NCI-H1417 treated with DMSO at 0.1 percent for 48 hours (cell line): ENCODE results near the gene TECTA.
"Not testable (repeated sequence)": the region's sequence is repeated elsewhere in the genome, so short reads cannot be mapped to it uniquely, and the experiment has no call there.

ENCODE experiments used
- DNase-seq: peaks from one replicate; lab custom pipeline; 2025; lab: John Stamatoyannopoulos, UW

The TECTA gene

GRCh38 chr11:121129362-121130340 is 28.6 kb downstream of the TECTA start:
- no peak for DNase-seq

DNA sequence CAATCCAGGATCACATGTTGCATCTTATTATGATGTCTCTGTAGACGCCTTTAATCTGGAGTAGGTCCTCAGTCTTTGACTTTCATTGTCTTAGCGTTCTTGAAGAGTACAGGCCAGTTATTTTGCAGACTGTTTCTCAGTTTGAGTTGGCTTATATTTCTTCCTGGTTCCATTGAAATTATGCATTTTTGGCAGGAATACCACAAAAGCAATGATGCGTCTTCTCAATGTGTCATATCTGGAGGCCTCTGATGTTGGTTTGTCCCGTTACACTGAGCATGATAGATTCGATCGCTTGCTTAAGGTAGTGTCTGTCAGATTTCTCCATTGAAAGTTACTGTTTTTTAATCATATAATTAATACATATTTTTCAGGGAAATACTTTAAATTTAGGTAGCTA is 30.6 kb downstream of the TECTA start:
- DNase-seq, result no peak

DNA sequence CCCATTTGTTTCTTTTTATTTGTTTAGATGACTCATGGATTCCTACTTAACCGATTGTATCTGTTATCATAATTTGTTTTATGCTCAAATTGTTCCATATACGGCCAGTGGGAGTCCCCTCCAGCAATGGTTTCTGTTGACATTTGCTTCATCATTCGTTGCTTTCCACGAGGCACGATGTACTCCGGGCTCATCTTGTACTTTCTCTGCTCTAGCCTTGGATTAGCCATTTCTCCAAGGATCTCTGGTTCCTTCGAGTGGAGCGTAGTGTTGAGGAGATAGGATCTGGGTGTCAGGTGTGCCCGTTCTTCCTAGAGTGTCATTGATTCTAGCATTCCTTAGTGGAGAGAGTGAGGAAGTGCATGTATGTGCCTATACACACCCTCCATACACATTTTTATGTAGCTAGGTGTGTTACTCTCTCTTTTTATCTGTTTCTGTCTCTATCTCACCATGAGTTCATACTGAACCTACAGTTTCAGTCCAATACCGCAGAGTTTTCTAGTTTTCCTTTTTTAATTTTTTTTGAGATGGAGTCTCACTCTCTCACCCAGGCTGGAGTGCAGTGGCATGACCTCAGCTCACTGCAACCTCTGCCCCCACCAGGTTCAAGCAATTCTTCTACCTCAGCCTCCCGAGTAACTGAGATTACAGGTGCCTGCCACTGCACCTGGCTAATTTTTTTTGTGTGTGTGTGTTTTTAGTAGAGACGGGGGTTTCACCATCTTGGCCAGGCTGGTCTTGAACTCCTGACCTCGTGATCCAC is 31.4 kb downstream of the TECTA start:
- DNase-seq, result no peak

- no peak for DNase-seq
Observed at GRCh38 chr11:121134741-121135312, 33.8 kb downstream of the TECTA start.

DNA sequence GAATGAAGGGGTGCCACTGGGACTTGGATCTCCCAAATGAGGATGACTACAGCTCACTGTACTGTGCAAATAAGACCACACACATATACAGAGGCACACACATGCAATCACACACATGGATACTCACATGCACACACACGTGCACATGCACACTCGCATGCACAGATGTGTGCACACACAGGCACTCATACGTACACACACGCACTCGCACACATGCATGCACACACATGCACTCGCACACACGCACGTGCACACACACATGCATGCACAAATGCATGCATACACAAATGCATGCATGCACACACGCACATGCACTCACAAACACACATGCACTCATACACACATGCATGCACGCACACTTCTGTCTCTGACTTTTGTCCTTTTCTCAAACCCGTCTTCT is 36.0 kb downstream of the TECTA start:
- DNase-seq, result no peak

- no peak for DNase-seq
Observed at GRCh38 chr11:121138259-121138658, 37.2 kb downstream of the TECTA start.

- no peak for DNase-seq
Observed at GRCh38 chr11:121140369-121140768, 39.3 kb downstream of the TECTA start.

DNA sequence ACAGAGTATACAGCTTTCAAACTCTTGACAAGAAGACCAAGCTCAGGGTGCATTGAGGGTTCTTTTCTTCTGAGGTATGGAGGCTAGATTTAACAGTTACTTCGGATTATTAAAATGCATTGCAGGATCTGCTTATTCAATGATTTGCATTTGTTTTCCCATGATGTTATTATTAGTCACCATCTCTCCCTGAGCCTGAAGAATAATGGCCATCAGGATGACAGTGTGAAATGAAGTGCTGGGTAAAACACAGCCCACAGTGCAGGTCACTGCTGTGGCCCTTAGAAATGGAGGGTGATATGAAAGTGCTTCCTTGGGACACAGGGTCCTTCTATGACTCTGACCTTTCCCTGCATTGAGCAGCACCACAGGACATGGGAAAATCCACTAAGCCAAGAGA is 40.0 kb downstream of the TECTA start:
- no peak for DNase-seq

DNA sequence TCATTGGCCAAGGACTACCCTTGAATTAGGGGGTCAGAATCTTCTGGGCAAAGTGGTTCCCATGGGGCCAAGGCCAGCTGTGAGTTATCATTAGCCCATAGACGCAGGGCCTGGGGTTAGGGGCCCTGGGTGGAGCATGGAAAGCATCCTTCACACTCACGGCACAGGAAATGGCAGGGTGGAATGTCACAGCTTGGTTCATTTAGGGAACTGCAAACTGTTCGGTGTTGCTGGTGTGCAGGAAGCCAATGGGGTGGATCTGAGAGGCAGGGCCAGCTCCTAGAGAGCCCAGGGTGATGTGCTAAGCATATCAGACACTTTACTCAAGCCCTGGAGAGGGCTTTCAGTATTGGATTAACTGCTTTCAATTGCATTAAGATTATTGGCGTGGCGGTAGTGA is 42.9 kb downstream of the TECTA start:
- DNase-seq, result no peak

GRCh38 chr11:121144723-121145122 is 43.7 kb downstream of the TECTA start:
- DNase-seq, result no peak

DNA sequence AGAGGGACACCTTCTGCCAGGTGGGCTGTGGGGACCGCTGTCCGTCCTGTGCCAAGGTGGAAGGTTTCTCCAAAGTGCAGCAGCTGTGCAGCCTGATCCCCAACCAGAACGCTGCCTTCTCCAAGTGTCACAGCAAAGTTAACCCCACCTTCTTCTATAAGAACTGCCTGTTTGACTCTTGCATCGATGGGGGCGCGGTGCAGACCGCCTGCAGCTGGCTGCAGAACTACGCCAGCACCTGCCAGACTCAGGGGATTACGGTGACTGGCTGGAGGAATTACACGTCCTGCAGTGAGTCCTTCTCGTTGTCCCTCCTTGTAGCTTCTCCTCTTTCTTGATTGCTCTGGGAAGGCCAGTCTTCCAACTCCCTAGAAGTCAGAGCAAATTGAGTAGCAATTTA is 44.8 kb downstream of the TECTA start:
- no peak for DNase-seq

DNA sequence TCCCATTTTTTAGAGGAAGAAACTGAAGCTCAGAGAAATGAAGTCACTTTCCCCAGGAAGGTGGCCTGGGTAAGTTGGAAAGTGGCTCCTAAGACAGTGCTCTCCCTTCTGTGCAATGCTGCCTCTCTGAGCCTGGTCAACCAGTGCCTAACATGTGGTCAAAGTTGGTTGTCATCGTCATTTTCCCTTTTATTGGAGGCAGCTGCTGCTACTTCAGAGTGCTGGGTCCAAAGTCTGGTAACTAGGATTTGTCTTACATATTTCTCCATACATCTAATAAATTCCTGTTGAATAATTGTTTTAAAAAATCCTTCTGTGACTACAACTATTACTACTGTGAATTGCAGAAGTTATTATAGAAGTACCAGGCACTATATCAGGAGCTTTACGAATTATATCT is 48.1 kb downstream of the TECTA start:
- DNase-seq, result no peak

DNA sequence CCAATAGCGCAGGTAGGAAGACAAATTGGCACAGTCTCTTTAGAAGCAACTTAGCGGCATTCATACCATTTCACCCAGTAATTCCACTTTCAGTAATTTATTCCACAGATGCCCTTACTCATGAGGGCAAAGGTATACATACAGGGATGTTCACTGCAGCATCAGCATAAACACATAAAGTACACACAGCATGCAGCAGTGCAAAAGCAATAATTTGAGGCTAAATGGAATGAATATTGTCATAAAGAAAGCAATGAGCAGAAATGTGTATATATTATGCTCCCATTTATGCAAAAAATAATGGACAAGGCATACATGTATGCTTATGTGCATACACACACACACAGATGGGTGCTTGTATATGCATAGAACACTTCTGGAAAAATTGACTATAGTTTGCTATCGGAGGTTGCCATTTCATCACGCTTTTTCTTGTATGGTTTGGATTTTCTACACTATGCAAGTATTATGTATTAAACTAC is 50.2 kb downstream of the TECTA start:
- no peak for DNase-seq

DNA sequence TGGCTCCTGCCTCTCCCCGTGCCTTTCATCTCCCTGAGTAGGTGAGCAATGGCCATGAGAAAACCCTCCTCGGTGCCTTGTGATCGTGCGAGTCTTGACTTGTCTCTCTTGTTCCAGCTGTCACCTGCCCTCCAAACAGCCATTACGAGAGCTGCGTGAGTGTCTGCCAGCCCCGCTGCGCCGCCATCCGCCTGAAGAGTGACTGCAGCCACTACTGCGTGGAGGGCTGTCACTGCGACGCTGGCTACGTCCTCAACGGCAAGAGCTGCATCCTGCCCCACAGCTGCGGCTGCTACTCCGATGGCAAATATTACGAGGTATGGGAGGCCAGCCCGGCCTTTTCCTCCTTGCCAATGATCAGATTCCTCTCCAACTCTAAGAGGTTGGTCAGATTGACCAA is 51.7 kb downstream of the TECTA start:
- no peak for DNase-seq

DNA sequence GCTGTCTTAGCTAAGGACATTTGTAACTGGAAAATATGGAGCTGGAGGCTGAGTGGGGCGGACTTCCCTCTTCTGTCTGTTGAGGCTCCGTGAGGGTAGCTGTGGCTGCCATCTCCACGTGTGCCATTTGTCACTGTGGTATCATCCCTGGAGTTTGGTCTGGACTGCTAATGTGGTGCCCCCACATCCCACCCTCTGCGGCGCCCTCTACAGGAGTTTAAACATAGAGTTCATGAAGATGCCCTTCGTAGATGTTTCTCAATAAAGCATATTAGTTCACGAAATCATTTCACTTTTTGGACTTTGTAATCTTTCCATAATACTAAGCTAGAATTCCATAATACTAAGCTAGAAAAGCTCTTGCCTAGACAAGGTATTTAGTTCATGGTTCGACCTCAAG is 52.4 kb downstream of the TECTA start:
- DNase-seq, result no peak

- no peak for DNase-seq
Observed at GRCh38 chr11:121154486-121155314, 53.7 kb downstream of the TECTA start.

DNA sequence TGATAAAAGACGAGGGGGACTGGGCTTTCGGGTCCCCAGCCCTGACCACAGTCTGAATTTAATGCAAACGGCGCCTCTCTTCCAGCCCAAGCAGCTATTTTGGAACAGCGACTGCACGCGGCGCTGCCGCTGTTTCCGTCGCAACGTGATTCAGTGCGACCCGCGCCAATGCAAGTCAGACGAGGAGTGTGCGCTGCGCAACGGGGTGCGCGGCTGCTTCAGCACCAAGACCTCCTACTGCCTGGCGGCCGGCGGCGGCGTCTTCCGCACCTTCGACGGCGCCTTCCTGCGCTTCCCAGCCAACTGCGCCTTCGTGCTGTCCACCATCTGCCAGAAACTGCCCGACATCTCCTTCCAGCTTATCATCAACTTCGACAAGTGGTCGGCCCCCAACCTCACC is 56.7 kb downstream of the TECTA start:
- no peak for DNase-seq

GRCh38 chr11:121159741-121160140 is 58.7 kb downstream of the TECTA start:
- DNase-seq, result no peak

- no peak for DNase-seq
Observed at GRCh38 chr11:121161349-121161917, 60.4 kb downstream of the TECTA start.

- DNase-seq, result no peak
Observed at GRCh38 chr11:121163658-121164308, 62.7 kb downstream of the TECTA start.

DNA sequence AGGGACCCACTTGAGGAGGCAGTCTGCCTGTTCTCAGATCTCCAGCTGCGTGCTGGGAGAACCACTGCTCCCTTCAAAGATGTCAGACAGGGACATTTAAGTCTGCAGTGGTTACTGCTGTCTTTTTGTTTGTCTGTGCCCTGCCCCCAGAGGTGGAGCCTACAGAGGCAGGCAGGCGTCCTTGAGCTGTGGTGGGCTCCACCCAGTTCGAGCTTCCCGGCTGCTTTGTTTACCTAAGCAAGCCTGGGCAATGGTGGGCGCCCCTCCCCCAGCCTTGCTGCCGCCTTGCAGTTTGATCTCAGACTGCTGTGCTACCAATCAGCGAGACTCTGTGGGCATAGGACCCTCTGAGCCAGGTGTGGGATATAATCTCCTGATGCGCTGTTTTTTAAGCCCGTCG is 76.6 kb downstream of the TECTA start:
- not testable (repeated sequence) for DNase-seq
